ENCODE measurements around the gene HK1. TPM values are rescaled to one million over a fixed set of nuclear protein-coding genes. Genes with fewer than 3 reads are reported as not detected.

Gene HK1
- total RNA-seq, 1 donor from 2014 or later: 162 TPM

DNA sequence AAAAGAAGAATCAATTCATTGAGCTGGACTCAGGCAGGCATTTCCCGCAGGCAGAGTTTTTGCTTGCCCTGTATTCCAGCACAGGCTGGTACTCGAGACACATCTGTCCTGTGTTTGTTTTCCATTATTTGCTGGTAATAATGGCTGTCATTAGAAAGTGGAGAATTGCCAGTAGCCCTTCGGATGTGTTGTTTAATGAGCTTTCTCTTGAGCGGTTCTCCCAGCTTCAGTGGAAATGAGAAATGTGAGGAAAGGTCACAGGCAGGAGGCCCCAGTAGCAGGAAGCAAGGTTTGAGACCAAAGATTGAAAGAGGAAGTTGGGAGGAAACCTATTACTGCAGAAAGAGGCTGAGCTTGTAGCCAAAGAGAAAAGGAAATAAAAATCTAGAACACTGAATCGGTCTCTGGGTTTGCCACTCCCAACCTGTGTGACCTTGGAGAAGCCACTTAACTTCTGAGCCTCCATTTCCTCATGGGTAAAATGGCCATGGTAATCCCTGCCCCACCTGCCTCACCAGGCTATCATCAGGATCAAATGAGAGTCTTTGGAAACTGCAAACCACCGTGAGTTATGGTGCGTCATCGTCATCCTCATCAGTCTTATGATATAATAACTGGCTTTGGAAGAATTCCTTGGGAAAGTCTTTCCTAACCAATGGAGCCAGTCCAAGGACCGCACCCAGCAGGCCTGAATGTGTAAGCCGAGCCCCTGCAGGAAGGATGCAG lies 70.7 kb downstream of the HK1 start:
- Mint-ChIP-seq H3K9me3 (ENCODE audit: unreplicated experiment) (no peaks in the 10 kb centered on the region), H3K27me3 (ENCODE audit: unreplicated experiment) (peaks cover 4% of the 10 kb centered on the region), H3K36me3 (ENCODE audit: low read depth, unreplicated experiment) (peaks cover 19% of the 10 kb centered on the region), H3K4me3 (ENCODE audit: unreplicated experiment) (peak overlapping the region; percentile 24), H3K27ac (ENCODE audit: unreplicated experiment) (peak overlapping the region; percentile 79), H3K4me1 (ENCODE audit: unreplicated experiment) (peaks cover 66% of the 10 kb centered on the region)
- DNase-seq (ENCODE audit: low spot score): no peak
- TF ChIP-seq, protein P1, sequence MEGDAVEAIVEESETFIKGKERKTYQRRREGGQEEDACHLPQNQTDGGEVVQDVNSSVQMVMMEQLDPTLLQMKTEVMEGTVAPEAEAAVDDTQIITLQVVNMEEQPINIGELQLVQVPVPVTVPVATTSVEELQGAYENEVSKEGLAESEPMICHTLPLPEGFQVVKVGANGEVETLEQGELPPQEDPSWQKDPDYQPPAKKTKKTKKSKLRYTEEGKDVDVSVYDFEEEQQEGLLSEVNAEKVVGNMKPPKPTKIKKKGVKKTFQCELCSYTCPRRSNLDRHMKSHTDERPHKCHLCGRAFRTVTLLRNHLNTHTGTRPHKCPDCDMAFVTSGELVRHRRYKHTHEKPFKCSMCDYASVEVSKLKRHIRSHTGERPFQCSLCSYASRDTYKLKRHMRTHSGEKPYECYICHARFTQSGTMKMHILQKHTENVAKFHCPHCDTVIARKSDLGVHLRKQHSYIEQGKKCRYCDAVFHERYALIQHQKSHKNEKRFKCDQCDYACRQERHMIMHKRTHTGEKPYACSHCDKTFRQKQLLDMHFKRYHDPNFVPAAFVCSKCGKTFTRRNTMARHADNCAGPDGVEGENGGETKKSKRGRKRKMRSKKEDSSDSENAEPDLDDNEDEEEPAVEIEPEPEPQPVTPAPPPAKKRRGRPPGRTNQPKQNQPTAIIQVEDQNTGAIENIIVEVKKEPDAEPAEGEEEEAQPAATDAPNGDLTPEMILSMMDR (IDR thresholded peaks at IDR 0.05; ENCODE audit: unreplicated experiment): no peak

DNA sequence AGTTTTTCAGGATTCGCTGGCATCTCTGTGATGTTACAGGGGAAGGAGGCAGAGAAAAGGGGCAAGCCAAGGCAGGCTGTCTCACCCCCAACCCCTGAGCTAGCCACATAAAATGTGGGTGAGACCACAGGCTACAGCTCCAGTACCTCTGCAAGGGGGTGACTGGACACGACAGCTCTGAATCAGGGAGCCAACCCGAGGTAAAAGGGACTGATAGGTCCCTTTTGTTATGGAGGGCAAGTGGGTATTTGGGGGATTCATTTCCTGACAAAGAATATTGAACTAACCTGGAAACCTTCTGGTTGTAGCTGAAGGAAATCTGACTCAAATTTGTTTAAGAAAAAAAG lies 71.2 kb downstream of the HK1 start:
- no peak for DNase-seq (ENCODE audit: low spot score)
- H3K27me3 Mint-ChIP-seq (ENCODE audit: unreplicated experiment): peaks cover 4% of the 10 kb centered on the region
- H3K4me1 Mint-ChIP-seq (ENCODE audit: unreplicated experiment): peaks cover 64% of the 10 kb centered on the region
- H3K4me3 Mint-ChIP-seq (ENCODE audit: unreplicated experiment): no peak overlapping the region
- TF ChIP-seq, protein P1 (IDR thresholded peaks at IDR 0.05; ENCODE audit: unreplicated experiment): no peak
- peaks cover 16% of the 10 kb centered on the region for H3K36me3 Mint-ChIP-seq (ENCODE audit: low read depth, unreplicated experiment)
- H3K27ac Mint-ChIP-seq (ENCODE audit: unreplicated experiment): no peak overlapping the region
- no peaks in the 10 kb centered on the region for H3K9me3 Mint-ChIP-seq (ENCODE audit: unreplicated experiment)

DNA sequence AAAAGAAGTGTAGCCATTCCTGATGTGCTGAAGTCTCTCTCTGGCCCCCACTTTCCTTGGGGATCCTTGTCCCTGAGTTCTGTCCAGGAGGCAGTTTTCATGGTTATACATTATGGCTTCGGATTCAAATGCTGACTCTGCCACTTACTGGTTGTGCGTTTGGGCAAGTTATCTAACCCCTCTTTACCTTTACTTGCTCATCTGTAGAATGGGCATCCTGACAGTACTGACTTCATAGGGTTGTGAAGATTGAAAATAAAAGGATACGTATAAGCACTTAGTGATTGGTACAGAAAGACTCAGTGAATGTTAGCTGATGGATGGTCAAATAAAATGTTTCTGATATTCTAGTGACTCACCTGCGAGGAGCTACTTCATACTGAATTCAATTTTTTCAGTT lies 73.3 kb downstream of the HK1 start:
- Mint-ChIP-seq H3K4me3 (ENCODE audit: unreplicated experiment) (no peak overlapping the region), H3K27ac (ENCODE audit: unreplicated experiment) (no peak overlapping the region), H3K27me3 (ENCODE audit: unreplicated experiment) (peaks cover 4% of the 10 kb centered on the region), H3K9me3 (ENCODE audit: unreplicated experiment) (no peaks in the 10 kb centered on the region), H3K36me3 (ENCODE audit: low read depth, unreplicated experiment) (peaks cover 9% of the 10 kb centered on the region), H3K4me1 (ENCODE audit: unreplicated experiment) (peaks cover 44% of the 10 kb centered on the region)
- no peak for DNase-seq (ENCODE audit: low spot score)
- TF ChIP-seq, protein P1 (IDR thresholded peaks at IDR 0.05; ENCODE audit: unreplicated experiment): no peak

DNA sequence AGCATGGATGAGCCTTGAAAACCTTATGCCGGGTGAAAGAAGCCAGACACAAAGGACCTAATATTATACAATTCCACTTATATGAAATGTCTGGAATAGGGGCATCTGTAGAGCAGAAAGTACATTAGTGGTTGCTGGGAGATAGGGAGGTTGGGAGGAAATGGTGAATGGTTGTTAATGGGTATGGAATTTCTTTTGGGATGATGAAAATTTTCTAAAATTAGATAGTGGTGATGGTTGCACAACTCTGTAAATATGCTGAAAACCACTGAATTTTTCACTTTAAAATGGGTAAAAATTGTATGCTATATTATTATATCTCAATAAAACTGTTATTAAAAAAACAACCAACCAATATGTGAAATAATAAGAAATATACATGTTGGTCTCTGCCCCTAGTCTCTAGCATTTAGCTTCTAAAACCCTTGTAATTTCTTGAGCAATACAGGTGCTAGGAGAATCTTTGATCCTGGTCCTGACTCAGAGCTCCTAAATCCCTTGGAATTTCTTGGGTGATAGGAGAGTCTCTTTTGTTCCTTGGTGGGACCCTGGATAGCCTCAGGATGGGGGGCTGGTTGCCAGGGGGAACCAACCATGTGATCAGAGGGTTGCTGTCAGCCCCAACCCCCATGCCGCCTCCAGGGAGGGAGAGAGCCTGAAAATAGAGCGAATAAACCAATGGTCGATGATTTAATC lies 74.4 kb downstream of the HK1 start:
- no peak overlapping the region for H3K27ac Mint-ChIP-seq (ENCODE audit: unreplicated experiment)
- TF ChIP-seq, protein P1 (IDR thresholded peaks at IDR 0.05; ENCODE audit: unreplicated experiment): no peak
- peaks cover 33% of the 10 kb centered on the region for H3K4me1 Mint-ChIP-seq (ENCODE audit: unreplicated experiment)
- no peaks in the 10 kb centered on the region for H3K9me3 Mint-ChIP-seq (ENCODE audit: unreplicated experiment)
- H3K36me3 Mint-ChIP-seq (ENCODE audit: low read depth, unreplicated experiment): peaks cover 3% of the 10 kb centered on the region
- no peak overlapping the region for H3K4me3 Mint-ChIP-seq (ENCODE audit: unreplicated experiment)
- H3K27me3 Mint-ChIP-seq (ENCODE audit: unreplicated experiment): peaks cover 4% of the 10 kb centered on the region
- DNase-seq (ENCODE audit: low spot score): no peak

Data from endothelial cell (in vitro differentiated cells).